Measurements from ENCODE around the gene INTS2. TPM values are rescaled to one million over a fixed set of nuclear protein-coding genes. Genes with fewer than 3 reads are reported as not detected.

INTS2 gene
- total RNA-seq, 1 experiment from 2014 or later = 20.8 TPM

GRCh38 chr17:61872099-61872498 lies 55.7 kb downstream of the INTS2 start:
- no peak for DNase-seq
- Histone ChIP-seq H4K5ac (ENCODE audit: insufficient read length, low read depth, low read length) (no peak overlapping the region), H3K14ac (ENCODE audit: insufficient read depth, low read length) (no peak overlapping the region), H3K18ac (ENCODE audit: insufficient read length, low read depth, low read length) (no peak overlapping the region), H3K23ac (ENCODE audit: insufficient read length, low read depth, low read length) (no peak overlapping the region), H3K56ac (ENCODE audit: insufficient read length, low read depth, low read length) (no peak overlapping the region), H4K8ac (replicated peaks; ENCODE audit: insufficient read length, low read depth, low read length) (no peak overlapping the region), H2BK120ac (ENCODE audit: low read depth, low read length, poor library complexity, severe bottlenecking) (no peak overlapping the region), H2BK20ac (ENCODE audit: low read depth, low read length, poor library complexity, severe bottlenecking) (no peak overlapping the region), H2BK12ac (ENCODE audit: insufficient read length, low read depth, low read length) (no peak overlapping the region), H2AK5ac (ENCODE audit: insufficient read length, low read length) (no peak overlapping the region), H3K23me2 (ENCODE audit: insufficient read length, low read depth, low read length, poor library complexity, severe bottlenecking) (no peaks in the 10 kb centered on the region), H2BK15ac (ENCODE audit: low read depth, low read length) (no peak overlapping the region), H3K27me3 (ENCODE audit: insufficient read depth, low read length) (no peaks in the 10 kb centered on the region), H2BK5ac (ENCODE audit: insufficient read length, low read length) (no peak overlapping the region), H3K9ac (ENCODE audit: extremely low read depth, insufficient read length, low read length) (no peak overlapping the region), H3K27ac (ENCODE audit: insufficient read length, low read depth, low read length) (no peak overlapping the region), H3K4me2 (ENCODE audit: insufficient read depth, insufficient read length, low read length) (no peak overlapping the region), H3K4ac (ENCODE audit: low read depth, low read length) (no peak overlapping the region), H4K91ac (ENCODE audit: insufficient read length, low read depth, low read length) (no peak overlapping the region), H3T11ph (ENCODE audit: low read length) (no peak overlapping the region), H4K20me1 (ENCODE audit: control insufficient read depth, insufficient read depth, insufficient read length) (no peaks in the 10 kb centered on the region), H2AFZ (ENCODE audit: low read length) (no peak overlapping the region), H3K79me1 (ENCODE audit: insufficient read depth, low read depth, low read length, poor library complexity, severe bottlenecking) (no peaks in the 10 kb centered on the region), H3K79me2 (ENCODE audit: insufficient read depth, low read length) (no peaks in the 10 kb centered on the region), H3K4me1 (ENCODE audit: insufficient read depth, low read length) (no peaks in the 10 kb centered on the region), H3K9me3 (ENCODE audit: control insufficient read depth, low read depth, low read length) (no peaks in the 10 kb centered on the region)
- peaks cover 2 to 43% (median 30%) of the 10 kb centered on the region in 3 experiments; a peak in 5 of 7 replicates for H3K36me3 Mint-ChIP-seq (ENCODE audit: insufficient read depth in 1 of 3, low read depth in 3 of 3)
- no peaks in the 10 kb centered on the region for H3K9me3 Mint-ChIP-seq
- TF ChIP-seq CTCF (conservative IDR thresholded peaks at IDR 0.05) = no peak
- no peaks in the 10 kb centered on the region for H3K4me1 Mint-ChIP-seq
- H3K27ac Mint-ChIP-seq = no peak overlapping the region
- H3K4me3 Mint-ChIP-seq = no peak overlapping the region
- H3K27me3 Mint-ChIP-seq (ENCODE audit: low read depth) = no peaks in the 10 kb centered on the region
- WGBS (ENCODE audit: extremely low coverage, insufficient read length, low lambda C conversion rate) = no CpG with 5 or more reads among the region's 3 CpGs
